NB4 (cell line): Measurements from ENCODE around the gene PIP5K1C.

Experiments
- DNase-seq: peaks from one replicate; pipeline ENCODE4 v3.0.0; 2010; ENCODE audit warnings: low read depth
- H3K4me3 ChIP-seq: one replicate; pipeline ENCODE4 v1.5.1; 2011; ENCODE audit warnings: mild to moderate bottlenecking, low read depth, low read length, moderate library complexity
- CTCF ChIP-seq: IDR thresholded peaks from one replicate; pipeline ENCODE4 v1.5.1; 2012; ENCODE audit warnings: low read depth, low read length
- MAX ChIP-seq: IDR thresholded peaks from 2 replicates; pipeline ENCODE4 v1.6.1; 2011; ENCODE audit warnings: low read depth, low read length
- MYC ChIP-seq: IDR thresholded peaks from 2 replicates; pipeline ENCODE4 v1.6.1; 2011; ENCODE audit warnings: low read depth, low read length
- POLR2A ChIP-seq: IDR thresholded peaks from 2 replicates; pipeline ENCODE4 v1.6.1; 2011; ENCODE audit warnings: mild to moderate bottlenecking; ENCODE audit not compliant: insufficient read length; ENCODE audit errors: extremely low read depth

PIP5K1C gene

GRCh38 chr19:3618144-3618810 lies 82.0 kb downstream of the PIP5K1C start:
- H3K4me3 ChIP-seq = no peak overlapping the region
- peak; percentile 67 for TF ChIP-seq CTCF
- no peak for TF ChIP-seq POLR2A
- peak; percentile 57 for DNase-seq

- peak; percentile 64 for DNase-seq
- TF ChIP-seq MYC = no peak
- TF ChIP-seq POLR2A = no peak
- TF ChIP-seq CTCF = no peak
- TF ChIP-seq MAX = no peak
- H3K4me3 ChIP-seq = no peak overlapping the region
Measured at GRCh38 chr19:3617463-3617862, 82.8 kb downstream of the PIP5K1C start.

- no peak overlapping the region for H3K4me3 ChIP-seq
- DNase-seq = no peak
- no peak for TF ChIP-seq MYC
- TF ChIP-seq MAX = no peak
- TF ChIP-seq CTCF = no peak
- no peak for TF ChIP-seq POLR2A
Measured at GRCh38 chr19:3615524-3616135, 84.6 kb downstream of the PIP5K1C start.

- no peak overlapping the region for H3K4me3 ChIP-seq
- no peak for TF ChIP-seq POLR2A
- TF ChIP-seq MAX = no peak
- no peak for TF ChIP-seq MYC
- no peak for TF ChIP-seq CTCF
- no peak for DNase-seq
Measured at GRCh38 chr19:3614858-3615505, 85.3 kb downstream of the PIP5K1C start.

GRCh38 chr19:3613818-3614661 lies 86.2 kb downstream of the PIP5K1C start:
- no peak for DNase-seq
- TF ChIP-seq POLR2A (no peak), MYC (no peak), CTCF (no peak), MAX (no peak)
- no peak overlapping the region for H3K4me3 ChIP-seq
